B cell (primary cell): ENCODE measurements around the gene BRME1. TPM values are rescaled to one million over a fixed set of nuclear protein-coding genes. Genes with fewer than 3 reads are reported as not detected.

Experiments
- ATAC-seq: fragments of 200-7000 bp; cut with Tn5 transposase; one replicate; pipeline ENCODE4 v1.10.0; 2021; ENCODE audit warnings: low read depth, mild to moderate bottlenecking, moderate number of reproducible peaks, moderate library complexity
- CTCF ChIA-PET: fragments of 350-600 bp; sonication (Branson Sonifier 250); formaldehyde crosslinking; loops from one replicate; lab custom pipeline; 2021; ENCODE audit warnings: antibody characterized with exemption, inconsistent platforms; lab: Charles Lee
- POLR2A ChIA-PET: fragments of 350-600 bp; sonication (Branson Sonifier 250); formaldehyde crosslinking; loops from one replicate; lab custom pipeline; 2021; ENCODE audit warnings: antibody characterized with exemption; lab: Charles Lee
- DNase-seq: peaks from one replicate; pipeline ENCODE4 v3.0.0; 2013
- H2AFZ ChIP-seq: 2 replicates; pipeline ENCODE4 v1.6.1; 2012; ENCODE audit warnings: mild to moderate bottlenecking, low read depth, low read length; ENCODE audit not compliant: insufficient read depth, poor library complexity, severe bottlenecking
- H3K27ac ChIP-seq, 2 donors: 1 replicate in 1 of 2; 2 replicates in 1 of 2; pipeline ENCODE4 v1.5.1; 2012 to 2013; ENCODE audit warnings: low read length in 2 of 2, mild to moderate bottlenecking in 2 of 2, moderate library complexity in 1 of 2
- H3K27me3 ChIP-seq, 4 experiments: fragments of 200-600 bp in 1 of 4; sonication (generic) in 1 of 4; replicated peaks in 1 of 4; 1 replicate in 2 of 4; 2 replicates in 2 of 4; pipeline versions ENCODE4 v1.6.1 to v1.7.0; 2013 to 2016; ENCODE audit warnings: low read length in 3 of 4, mild to moderate bottlenecking in 2 of 4, mixed read lengths in 1 of 4, moderate library complexity in 1 of 4; ENCODE audit not compliant: insufficient read depth in 4 of 4, control insufficient read depth in 3 of 4; ENCODE audit errors: control extremely low read depth in 1 of 4
- H3K36me3 ChIP-seq, 2 experiments: replicated peaks in 1 of 2; 1 replicate in 1 of 2; 2 replicates in 1 of 2; pipeline versions ENCODE4 v1.6.1 to v1.7.1; 2013; ENCODE audit warnings: low read length in 1 of 2; ENCODE audit not compliant: insufficient read depth in 2 of 2, control insufficient read depth in 1 of 2; ENCODE audit errors: control extremely low read depth in 1 of 2, extremely low read depth in 1 of 2
- H3K4me1 ChIP-seq, 2 donors: fragments of 200-600 bp in 1 of 2; sonication (generic) in 1 of 2; 1 replicate in 1 of 2; 2 replicates in 1 of 2; pipeline versions ENCODE4 v1.5.1 to v1.6.1; 2013 to 2017; ENCODE audit warnings: low read length in 2 of 2; ENCODE audit not compliant: control insufficient read depth in 2 of 2, insufficient read depth in 2 of 2
- H3K4me2 ChIP-seq: replicated peaks from 2 replicates; pipeline ENCODE3; 2012; ENCODE audit warnings: mild to moderate bottlenecking, low read depth, low read length; ENCODE audit not compliant: poor library complexity, severe bottlenecking
- H3K4me3 ChIP-seq, 5 experiments: fragments of 200-600 bp in 1 of 5; sonication (generic) in 1 of 5; 1 replicate in 3 of 5; 2 replicates in 2 of 5; pipeline versions ENCODE4 v1.5.1 to v1.7.0; 2011 to 2016; ENCODE audit warnings: low read length in 4 of 5, mild to moderate bottlenecking in 4 of 5, low read depth in 2 of 5, control low read depth in 1 of 5, moderate library complexity in 1 of 5; ENCODE audit not compliant: insufficient read depth in 1 of 5; ENCODE audit errors: control extremely low read depth in 1 of 5, extremely low read depth in 1 of 5
- H3K79me2 ChIP-seq: fragments of 200-600 bp; sonication (generic); one replicate; pipeline ENCODE4 v1.6.0; 2016; ENCODE audit warnings: low read length; ENCODE audit not compliant: control insufficient read depth, insufficient read depth
- H3K9ac ChIP-seq: fragments of 200-600 bp; sonication (generic); 2 replicates; pipeline ENCODE4 v1.6.1; 2017; ENCODE audit warnings: mild to moderate bottlenecking, low read length, moderate library complexity
- H3K9me3 ChIP-seq, 3 donors: one replicate each; pipeline versions ENCODE4 v1.6.1 to v1.7.1; 2013; ENCODE audit warnings: low read length in 2 of 3; ENCODE audit not compliant: control insufficient read depth in 2 of 3, insufficient read depth in 1 of 3; ENCODE audit errors: control extremely low read depth in 1 of 3
- H4K20me1 ChIP-seq: 2 replicates; pipeline ENCODE4 v1.6.0; 2012; ENCODE audit warnings: mild to moderate bottlenecking, low read length; ENCODE audit not compliant: insufficient read depth, control insufficient read depth, poor library complexity, severe bottlenecking
- H3K27ac Mint-ChIP-seq: one replicate; pipeline ENCODE4 v1.8.0; 2021; ENCODE audit warnings: mixed read lengths
- H3K27me3 Mint-ChIP-seq: one replicate; pipeline ENCODE4 v1.8.0; 2021; ENCODE audit warnings: mixed read lengths
- H3K4me1 Mint-ChIP-seq: one replicate; pipeline ENCODE4 v1.8.0; 2021; ENCODE audit warnings: mixed read lengths
- H3K4me3 Mint-ChIP-seq: one replicate; pipeline ENCODE4 v1.8.0; 2021; ENCODE audit warnings: mixed read lengths
- H3K9me3 Mint-ChIP-seq: one replicate; pipeline ENCODE4 v1.8.0; 2022; ENCODE audit warnings: mixed read lengths; ENCODE audit not compliant: insufficient read depth
- EZH2 ChIP-seq: IDR thresholded peaks from 2 replicates; pipeline ENCODE4 v1.6.1; 2012; ENCODE audit warnings: borderline replicate concordance, low read depth, mild to moderate bottlenecking, moderate library complexity, low read length; ENCODE audit not compliant: insufficient read depth, poor library complexity, severe bottlenecking
- WGBS: methylation state at CpG from one replicate; pipeline ENCODE4 v1.1.5; 2013; ENCODE audit warnings: missing lambda C conversion rate; ENCODE audit not compliant: insufficient coverage; 5-methylcytosine and 5-hydroxymethylcytosine counted together
- intact Hi-C: fragments of 100-400 bp; cut with micrococcal nuclease; formaldehyde crosslinking; loops from one replicate; pipeline ENCODE4 v1.10.0; 2022
- polyA plus RNA-seq: library from polyadenylated mRNA; depleted of rRNA; stranded (reverse); fragments of >200 nt; gene quantifications from 2 replicates; pipeline ENCODE4 v1.2.3, GENCODE V29; 2012
- total RNA-seq, 2 donors: library from RNA; stranded (reverse); fragments of 120-200 nt in 1 of 2; gene quantifications; 1 replicate in 1 of 2; 2 replicates in 1 of 2; pipeline versions ENCODE4 v1.2.3 to v1.2.4, GENCODE V29; 2013 to 2022
- TF ChIP-seq, protein P1 (sequence below): fragments of 200-600 bp; IDR thresholded peaks from one replicate; pipeline ENCODE4 v1.8.0; 2022; ENCODE audit warnings: antibody characterized with exemption, mild to moderate bottlenecking

Gene BRME1
- total and polyA plus RNA-seq, 2 donors (not counting 1 experiment from before 2014, with no cell fraction given) = 1.8 to 2.4 TPM

DNA sequence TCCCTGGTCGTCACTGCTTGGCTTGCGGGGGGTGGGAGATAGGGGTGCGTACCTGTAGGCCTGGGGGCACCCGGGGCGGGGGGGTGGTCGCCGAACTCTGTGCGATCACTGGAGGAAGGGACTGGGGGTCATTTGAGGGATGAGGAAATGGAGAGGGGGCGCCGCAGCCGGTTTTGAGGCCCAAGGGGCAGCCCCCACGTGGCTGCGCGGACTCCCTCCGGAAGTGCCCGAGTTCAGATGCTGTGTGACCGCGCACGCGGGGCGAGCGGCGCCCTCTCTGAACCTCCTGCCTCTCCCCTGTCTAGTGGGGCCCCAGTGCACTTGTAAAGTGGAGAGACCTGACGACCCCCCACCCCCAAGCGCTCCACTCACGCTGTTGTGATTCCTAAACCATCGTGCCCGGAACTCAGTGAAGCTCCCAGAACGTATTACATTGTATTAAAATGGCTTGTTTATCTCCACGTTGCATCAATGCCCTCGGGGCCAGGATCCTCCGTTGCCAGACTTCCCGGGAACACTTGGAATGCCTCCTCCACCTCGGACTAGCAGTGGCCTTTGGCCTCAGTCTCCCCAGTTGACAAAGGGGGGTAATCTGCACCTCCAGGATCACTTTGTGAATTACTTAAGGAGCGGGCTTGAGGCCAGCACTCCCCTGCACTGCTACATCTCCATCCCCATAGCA is 31.9 kb downstream of the BRME1 start:
- peaks cover 19% of the 10 kb centered on the region for H3K27me3 Mint-ChIP-seq

More for the DNA sequence above, 31.9 kb downstream of the BRME1 start:
- Histone ChIP-seq H3K79me2 (no peaks in the 10 kb centered on the region), H3K27me3 (peaks cover 0 to 50% (median 2%) of the 10 kb centered on the region in 4 experiments), H4K20me1 (no peaks in the 10 kb centered on the region), H3K4me3 (no peak overlapping the region), H3K4me2 (no peak overlapping the region), H3K9ac (no peak overlapping the region), H3K9me3 (peaks cover 0 to 4% (median 0%) of the 10 kb centered on the region in 3 donors), H3K27ac (no peak overlapping the region), H2AFZ (no peak overlapping the region), H3K4me1 (peaks cover 12 to 13% of the 10 kb centered on the region in 2 donors), H3K36me3 (no peaks in the 10 kb centered on the region)
- TF ChIP-seq, protein P1, sequence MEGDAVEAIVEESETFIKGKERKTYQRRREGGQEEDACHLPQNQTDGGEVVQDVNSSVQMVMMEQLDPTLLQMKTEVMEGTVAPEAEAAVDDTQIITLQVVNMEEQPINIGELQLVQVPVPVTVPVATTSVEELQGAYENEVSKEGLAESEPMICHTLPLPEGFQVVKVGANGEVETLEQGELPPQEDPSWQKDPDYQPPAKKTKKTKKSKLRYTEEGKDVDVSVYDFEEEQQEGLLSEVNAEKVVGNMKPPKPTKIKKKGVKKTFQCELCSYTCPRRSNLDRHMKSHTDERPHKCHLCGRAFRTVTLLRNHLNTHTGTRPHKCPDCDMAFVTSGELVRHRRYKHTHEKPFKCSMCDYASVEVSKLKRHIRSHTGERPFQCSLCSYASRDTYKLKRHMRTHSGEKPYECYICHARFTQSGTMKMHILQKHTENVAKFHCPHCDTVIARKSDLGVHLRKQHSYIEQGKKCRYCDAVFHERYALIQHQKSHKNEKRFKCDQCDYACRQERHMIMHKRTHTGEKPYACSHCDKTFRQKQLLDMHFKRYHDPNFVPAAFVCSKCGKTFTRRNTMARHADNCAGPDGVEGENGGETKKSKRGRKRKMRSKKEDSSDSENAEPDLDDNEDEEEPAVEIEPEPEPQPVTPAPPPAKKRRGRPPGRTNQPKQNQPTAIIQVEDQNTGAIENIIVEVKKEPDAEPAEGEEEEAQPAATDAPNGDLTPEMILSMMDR = no peak
- TF ChIP-seq EZH2 = no peak
- Mint-ChIP-seq H3K4me1 (peaks cover 7% of the 10 kb centered on the region), H3K9me3 (no peaks in the 10 kb centered on the region), H3K4me3 (peak overlapping the region; percentile 29), H3K27ac (no peak overlapping the region)
- ATAC-seq (no peak), DNase-seq (peak; percentile 30)
- ChIA-PET CTCF (no interaction called here), POLR2A (no interaction called here)
- 75% methylated on average over 30 of the region's 35 CpGs for WGBS
- intact Hi-C loops = no loop called here
